K562 (cell line): ENCODE data around the gene LITAF. TPM values are rescaled to one million over a fixed set of nuclear protein-coding genes. Genes with fewer than 3 reads are reported as not detected.

Source experiments
- C11orf30 ChIP-seq: fragments of 450-650 bp; IDR thresholded peaks from 2 replicates; pipeline ENCODE4 v1.6.1; 2016; ENCODE audit warnings: low read depth, mild to moderate bottlenecking
- CLOCK ChIP-seq: fragments of 250-450 bp; sonication (Bioruptor Pico); IDR thresholded peaks from 2 replicates; pipeline ENCODE4 v1.4.0; 2020; ENCODE audit warnings: mild to moderate bottlenecking, moderate library complexity, borderline replicate concordance
- DACH1 ChIP-seq: fragments of 450-650 bp; IDR thresholded peaks from 2 replicates; pipeline ENCODE4 v1.6.1; 2018; ENCODE audit not compliant: partially characterized antibody
- EGR1 ChIP-seq: fragments of 450-650 bp; conservative IDR thresholded peaks from 2 replicates; pipeline ENCODE4 v1.6.1; 2017; ENCODE audit warnings: mild to moderate bottlenecking
- GATAD2A ChIP-seq: fragments of 450-650 bp; IDR thresholded peaks from 2 replicates; pipeline ENCODE4 v1.6.1; 2017
- MECOM ChIP-seq: fragments of 250-450 bp; sonication (Bioruptor Pico); IDR thresholded peaks from 2 replicates; pipeline ENCODE4 v1.8.0; 2022; ENCODE audit warnings: inconsistent platforms
- NFE2L1 ChIP-seq: fragments of 450-650 bp; IDR thresholded peaks from 2 replicates; pipeline ENCODE4 v1.6.1; 2016; ENCODE audit warnings: missing genetic modification characterization, low read depth, mild to moderate bottlenecking, missing compliant biosample characterization, moderate library complexity, borderline replicate concordance
- SP2 ChIP-seq: IDR thresholded peaks from 2 replicates; pipeline ENCODE4 v1.6.1; 2011; ENCODE audit warnings: mild to moderate bottlenecking, low read depth, low read length, moderate library complexity; ENCODE audit not compliant: poor library complexity, severe bottlenecking; ENCODE audit errors: extremely low read depth
- TAF7 ChIP-seq: fragments of 450-650 bp; IDR thresholded peaks from 2 replicates; pipeline ENCODE4 v1.6.1; 2016; ENCODE audit warnings: missing genetic modification characterization, missing compliant biosample characterization
- TSHZ1 ChIP-seq: fragments of 250-450 bp; sonication (Bioruptor Pico); IDR thresholded peaks from 2 replicates; pipeline ENCODE4 v1.4.0; 2020; ENCODE audit warnings: mild to moderate bottlenecking, moderate library complexity
- ZNF408 ChIP-seq: fragments of 250-450 bp; sonication (Bioruptor Pico); IDR thresholded peaks from 2 replicates; pipeline ENCODE4 v1.4.0; 2020; ENCODE audit warnings: low read depth, mild to moderate bottlenecking, moderate library complexity
- polyA plus RNA-seq, 8 experiments: library from polyadenylated mRNA; depleted of rRNA in 4 of 8; stranded (reverse) in 5 of 8; unstranded in 3 of 8; fragments of >200 nt; fragmentation: Nextera tagmentation in 2 of 8; fragmentation: Illumina TruSeq in 1 of 8; extraction: Ambion mirVana in 2 of 8; extraction: Trizol in 1 of 8; gene quantifications; 2 replicates each; pipeline versions ENCODE4 v1.2.1 to v1.2.3, GENCODE V29; 2011 to 2014; ENCODE audit warnings: inconsistent platforms in 1 of 8, missing spikeins in 1 of 8
- total RNA-seq, 7 experiments: library from RNA; depleted of rRNA in 6 of 7; stranded (reverse); fragments of >200 nt in 6 of 7; fragmentation: Illumina TruSeq in 2 of 7; extraction: Trizol in 2 of 7; gene quantifications; 2 replicates each; pipeline versions ENCODE4 v1.2.1 to v1.2.3, GENCODE V29; 2011 to 2021; ENCODE audit warnings: low replicate concordance in 1 of 7

Gene LITAF
- total and polyA plus RNA-seq, 9 of the 15 experiments (the other 6 are each of a cell fraction or from before 2014, with no cell fraction given) = 4.1 to 17.8 (median 11.9) TPM

GRCh38 chr16:11627292-11627663 lies 40.6 kb upstream of the LITAF start (continued):
- TF ChIP-seq TSHZ1 (CRISPR knock-in tag) (no peak), SP2 (no peak), GATAD2A (no peak), MECOM (CRISPR knock-in tag) (no peak), TAF7 (tag) (no peak), C11orf30 (peak; percentile 25; the same call in 1 of the 2 replicates), NFE2L1 (tag) (no peak), CLOCK (CRISPR knock-in tag) (no peak), DACH1 (no peak), ZNF408 (no peak), EGR1 (no peak)
